GM19395 (cell line): ENCODE results near the gene TLE5.

ENCODE experiments used
- ATAC-seq: cut with Tn5 transposase; IDR thresholded peaks from one replicate; pipeline ENCODE4 v1.9.1; 2021; ENCODE audit warnings: mild to moderate bottlenecking, moderate library complexity; ENCODE audit not compliant: unreplicated experiment

The TLE5 gene

GRCh38 chr19:3062165-3063105 is at the start of gene TLE5:
Gene TLE5 (minus strand): TSS chr19:3062495. CDS start chr19:3062200, 295 bp downstream.
- ATAC-seq, result no peak

- no peak for ATAC-seq
These were observed 49.4 kb upstream of the TLE5 start for GRCh38 chr19:3111586-3112247.

GRCh38 chr19:3110126-3110825 is 48.0 kb upstream of the TLE5 start:
- ATAC-seq, result no peak

- ATAC-seq, result no peak
These were observed 47.2 kb upstream of the TLE5 start for GRCh38 chr19:3109491-3109890.

- no peak for ATAC-seq
These were observed 46.5 kb upstream of the TLE5 start for GRCh38 chr19:3108775-3109174.

- ATAC-seq, result no peak
These were observed 45.4 kb upstream of the TLE5 start for GRCh38 chr19:3107658-3108057.

- no peak for ATAC-seq
These were observed 44.3 kb upstream of the TLE5 start for GRCh38 chr19:3106509-3107141.

GRCh38 chr19:3105641-3106508 is 43.6 kb upstream of the TLE5 start:
- ATAC-seq, result no peak

GRCh38 chr19:3104708-3104983 is 42.4 kb upstream of the TLE5 start:
- no peak for ATAC-seq

GRCh38 chr19:3102239-3103140 is 40.2 kb upstream of the TLE5 start:
- no peak for ATAC-seq

GRCh38 chr19:3100747-3101730 is 38.7 kb upstream of the TLE5 start:
- ATAC-seq, result no peak

GRCh38 chr19:3100331-3100730 is 38.0 kb upstream of the TLE5 start:
- no peak for ATAC-seq

GRCh38 chr19:3099347-3100145 is 37.3 kb upstream of the TLE5 start:
- no peak for ATAC-seq

- no peak for ATAC-seq
These were observed 36.4 kb upstream of the TLE5 start for GRCh38 chr19:3098515-3099346.

- ATAC-seq, result no peak
These were observed 35.8 kb upstream of the TLE5 start for GRCh38 chr19:3098141-3098514.

- no peak for ATAC-seq
These were observed 35.2 kb upstream of the TLE5 start for GRCh38 chr19:3097442-3097871.
